LNCAP (cell line): ENCODE results near the gene RHBDL1.

Experiments used
- CTCF ChIP-seq: fragments of 450-650 bp; IDR thresholded peaks from 2 replicates; pipeline ENCODE4 v1.5.1; 2017; ENCODE audit warnings: mild to moderate bottlenecking

RHBDL1 gene

GRCh38 chr16:714558-715476 lies 39.3 kb downstream of the RHBDL1 start, which contains the start of gene METRN:
Gene METRN (plus strand): TSS chr16:715118. CDS start chr16:715290, 172 bp downstream.
- TF ChIP-seq CTCF: no peak

- TF ChIP-seq CTCF: peak; percentile 50
These were observed 40.2 kb downstream of the RHBDL1 start for GRCh38 chr16:715477-716199.

GRCh38 chr16:716200-716568 lies 40.7 kb downstream of the RHBDL1 start:
- TF ChIP-seq CTCF: no peak

GRCh38 chr16:716768-717325 lies 41.4 kb downstream of the RHBDL1 start:
- no peak for TF ChIP-seq CTCF

- no peak for TF ChIP-seq CTCF
These were observed 42.2 kb downstream of the RHBDL1 start for GRCh38 chr16:717450-718245.

- no peak for TF ChIP-seq CTCF
These were observed 42.9 kb downstream of the RHBDL1 start for GRCh38 chr16:718389-718788.

GRCh38 chr16:718922-719321 lies 43.5 kb downstream of the RHBDL1 start:
- no peak for TF ChIP-seq CTCF
